ENCODE data around the gene PTPRB.

PTPRB gene

GRCh38 chr12:70592664-70593063, 44.6 kb downstream of the PTPRB start:
- no peak for DNase-seq (ENCODE audit: low read depth)

GRCh38 chr12:70590549-70591226, 46.5 kb downstream of the PTPRB start:
- DNase-seq (ENCODE audit: low read depth), result no peak

- peak; percentile 59 for DNase-seq (ENCODE audit: low read depth)
These were observed 47.2 kb downstream of the PTPRB start for GRCh38 chr12:70590051-70590450.

GRCh38 chr12:70584332-70584731, 52.9 kb downstream of the PTPRB start:
- no peak for DNase-seq (ENCODE audit: low read depth)

GRCh38 chr12:70583251-70583650, 54.0 kb downstream of the PTPRB start:
- no peak for DNase-seq (ENCODE audit: low read depth)

- DNase-seq (ENCODE audit: low read depth), result no peak
These were observed 56.0 kb downstream of the PTPRB start for GRCh38 chr12:70581208-70581607.

GRCh38 chr12:70577283-70577634, 60.0 kb downstream of the PTPRB start:
- no peak for DNase-seq (ENCODE audit: low read depth)

GRCh38 chr12:70576341-70577282, 60.6 kb downstream of the PTPRB start:
- peak; percentile 72 for DNase-seq (ENCODE audit: low read depth)

GRCh38 chr12:70571705-70572268, 65.4 kb downstream of the PTPRB start:
- no peak for DNase-seq (ENCODE audit: low read depth)

GRCh38 chr12:70571029-70571428, 66.2 kb downstream of the PTPRB start:
- no peak for DNase-seq (ENCODE audit: low read depth)

- no peak for DNase-seq (ENCODE audit: low read depth)
These were observed 75.7 kb downstream of the PTPRB start for GRCh38 chr12:70561550-70561949.

GRCh38 chr12:70560671-70561070, 76.6 kb downstream of the PTPRB start:
- DNase-seq (ENCODE audit: low read depth), result no peak

- DNase-seq (ENCODE audit: low read depth), result no peak
These were observed 77.8 kb downstream of the PTPRB start for GRCh38 chr12:70559390-70559789.

- DNase-seq (ENCODE audit: low read depth), result no peak
These were observed 79.5 kb downstream of the PTPRB start for GRCh38 chr12:70557583-70558191.

GRCh38 chr12:70556179-70556869, 80.9 kb downstream of the PTPRB start:
- no peak for DNase-seq (ENCODE audit: low read depth)

- DNase-seq (ENCODE audit: low read depth), result no peak
These were observed 82.1 kb downstream of the PTPRB start for GRCh38 chr12:70555081-70555480.

- DNase-seq (ENCODE audit: low read depth), result no peak
These were observed 83.8 kb downstream of the PTPRB start for GRCh38 chr12:70553391-70553859.

GRCh38 chr12:70551731-70552130, 85.5 kb downstream of the PTPRB start:
- no peak for DNase-seq (ENCODE audit: low read depth)

- no peak for DNase-seq (ENCODE audit: low read depth)
These were observed 87.0 kb downstream of the PTPRB start for GRCh38 chr12:70550180-70550577.

- DNase-seq (ENCODE audit: low read depth), result peak; percentile 3
These were observed 87.7 kb downstream of the PTPRB start for GRCh38 chr12:70549340-70550179.

- peak; percentile 77 for DNase-seq (ENCODE audit: low read depth)
These were observed 93.8 kb downstream of the PTPRB start for GRCh38 chr12:70543444-70543843.

All from fibroblast of gingiva (primary cell).